Medulla oblongata (tissue), 1 donor: Measurements from ENCODE around the gene FLRT3.

Experiments used
- DNase-seq: peaks from one replicate; pipeline ENCODE4 v3.0.0-alpha.2; 2015; ENCODE audit errors: extremely low spot score

The FLRT3 gene

DNA sequence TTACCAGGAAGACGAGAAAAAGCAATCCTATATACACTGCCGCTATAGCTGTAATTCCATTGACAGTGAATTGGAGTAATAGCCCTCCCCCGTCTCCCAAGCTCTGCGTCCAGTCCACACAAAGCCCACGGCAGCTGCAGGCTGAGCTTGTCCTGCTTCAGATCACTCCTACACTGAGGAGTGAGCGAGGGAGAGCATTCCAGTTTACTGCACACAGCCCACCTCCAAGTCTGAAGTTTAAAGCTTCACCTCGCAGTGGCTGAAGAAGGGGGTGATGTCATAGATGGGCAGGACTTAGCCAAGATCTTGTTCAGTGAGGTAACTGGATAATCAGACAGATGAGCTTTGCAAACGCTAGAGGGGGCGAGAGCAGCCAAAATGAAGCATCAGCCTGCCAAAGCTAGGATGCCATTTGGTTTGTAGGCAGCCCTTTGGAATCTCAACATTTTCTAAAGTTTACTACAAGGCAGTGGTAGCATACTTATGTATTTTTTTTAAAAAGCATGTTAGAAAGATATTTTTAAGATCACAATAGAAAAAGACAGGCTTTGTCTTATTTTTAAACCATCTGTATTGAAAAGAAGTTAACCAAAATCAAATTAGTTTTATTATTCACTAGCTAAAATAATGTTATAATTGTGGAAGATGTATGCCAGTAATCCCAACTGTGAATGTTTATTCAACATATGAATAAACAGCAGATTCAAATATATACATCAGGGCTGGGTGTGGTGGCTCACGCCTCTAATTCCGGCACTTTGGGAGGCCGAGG, at the start of gene FLRT3:
Gene FLRT3, minus strand, starts transcription at position 213 of the 772 bp plus-strand sequence. CDS start 10,106 bp downstream, outside the sequence.
- peak; percentile 96 for DNase-seq

DNA sequence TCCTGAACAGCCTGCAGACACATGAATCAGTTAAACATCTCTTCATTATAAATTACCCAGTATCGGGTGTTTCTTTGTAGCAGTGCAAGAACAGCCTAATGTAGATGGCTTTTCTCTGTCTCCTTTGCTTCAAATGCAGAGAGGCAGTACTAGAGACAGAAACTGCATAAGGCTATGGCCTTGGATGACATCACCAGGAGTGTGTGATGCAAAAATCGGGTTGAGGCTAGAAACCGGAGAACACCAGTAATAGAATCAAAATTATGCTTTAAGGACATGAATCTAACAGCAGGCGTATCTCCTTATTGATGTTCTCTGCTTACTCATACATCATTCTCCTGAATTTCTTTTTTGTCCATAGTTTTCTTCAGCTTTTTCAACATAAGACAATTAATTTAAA, 49.3 kb upstream of the FLRT3 start:
- no peak for DNase-seq

- no peak for DNase-seq
Observed at GRCh38 chr20:14385176-14385740, 47.8 kb upstream of the FLRT3 start.

DNA sequence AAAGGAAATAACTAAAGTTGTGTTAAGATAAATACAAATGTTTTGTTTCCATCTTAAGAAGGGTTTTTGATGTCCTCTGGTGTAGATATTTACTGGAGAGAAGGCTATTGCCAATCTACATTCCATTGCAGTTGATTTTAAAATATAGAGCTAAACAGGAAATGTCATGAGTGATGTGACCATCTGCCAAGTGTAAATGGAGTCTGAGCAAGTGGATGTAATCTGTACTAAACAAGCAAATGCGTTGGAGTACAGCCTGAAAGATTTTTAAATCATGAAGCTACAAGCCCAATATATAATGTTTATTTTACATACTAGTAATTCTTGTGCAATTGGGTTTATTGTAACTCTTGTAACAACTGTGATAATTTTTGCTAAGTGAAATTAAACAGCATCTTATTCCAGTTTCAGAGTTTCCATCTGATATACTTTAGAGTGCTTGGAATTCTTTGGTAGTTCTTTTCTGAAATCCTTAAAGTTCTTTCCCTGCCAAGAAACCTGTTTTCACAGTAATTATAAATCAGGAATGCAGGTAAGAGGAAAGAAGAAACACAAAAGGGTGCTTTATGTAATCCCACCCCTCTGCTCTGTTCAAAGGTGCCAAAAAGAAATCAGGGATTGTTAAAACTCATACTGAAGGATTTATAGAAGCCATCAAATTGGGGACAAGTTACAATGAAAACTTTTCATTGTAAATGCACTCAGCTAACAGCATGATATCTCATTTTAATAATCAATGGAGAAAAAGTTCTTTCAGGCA, 47.2 kb upstream of the FLRT3 start:
- no peak for DNase-seq

DNA sequence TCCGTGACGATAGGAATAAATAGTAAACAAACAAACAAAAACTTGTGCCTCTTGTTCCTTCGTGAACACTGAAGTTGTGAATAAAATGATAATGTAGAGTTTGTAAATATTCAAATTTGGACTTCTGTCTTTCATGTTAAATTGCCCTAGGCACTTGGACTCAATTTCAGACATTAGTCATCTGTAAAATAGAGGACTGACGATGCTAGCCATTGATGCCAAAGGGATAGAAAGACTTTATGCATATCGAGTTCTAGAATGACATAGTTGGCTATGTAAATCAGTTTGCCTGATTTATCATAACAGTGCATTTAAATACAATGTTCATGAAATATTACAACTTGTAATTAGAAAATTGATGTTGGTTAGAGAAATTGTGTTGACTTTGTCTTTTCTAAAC, 45.9 kb upstream of the FLRT3 start:
- no peak for DNase-seq

DNA sequence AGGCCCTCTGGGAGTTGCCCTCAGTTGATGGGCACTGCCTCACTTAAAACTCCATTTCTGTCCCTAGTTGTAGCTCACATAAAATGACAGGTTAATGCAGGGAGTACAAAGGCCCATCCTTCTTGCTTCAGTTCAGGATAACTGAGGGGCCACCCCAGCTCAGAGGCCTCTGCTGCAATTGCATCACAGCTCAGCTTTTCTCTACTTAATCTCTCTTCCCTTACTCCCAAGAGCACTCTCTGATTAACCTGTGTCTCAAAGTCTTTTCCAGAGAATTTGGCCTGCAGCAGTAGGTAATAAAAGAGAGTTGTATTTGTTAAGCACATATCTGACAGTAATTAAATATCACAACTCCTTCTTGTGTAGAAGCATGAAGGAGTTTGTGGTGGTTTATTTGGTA, 40.9 kb upstream of the FLRT3 start:
- no peak for DNase-seq

DNA sequence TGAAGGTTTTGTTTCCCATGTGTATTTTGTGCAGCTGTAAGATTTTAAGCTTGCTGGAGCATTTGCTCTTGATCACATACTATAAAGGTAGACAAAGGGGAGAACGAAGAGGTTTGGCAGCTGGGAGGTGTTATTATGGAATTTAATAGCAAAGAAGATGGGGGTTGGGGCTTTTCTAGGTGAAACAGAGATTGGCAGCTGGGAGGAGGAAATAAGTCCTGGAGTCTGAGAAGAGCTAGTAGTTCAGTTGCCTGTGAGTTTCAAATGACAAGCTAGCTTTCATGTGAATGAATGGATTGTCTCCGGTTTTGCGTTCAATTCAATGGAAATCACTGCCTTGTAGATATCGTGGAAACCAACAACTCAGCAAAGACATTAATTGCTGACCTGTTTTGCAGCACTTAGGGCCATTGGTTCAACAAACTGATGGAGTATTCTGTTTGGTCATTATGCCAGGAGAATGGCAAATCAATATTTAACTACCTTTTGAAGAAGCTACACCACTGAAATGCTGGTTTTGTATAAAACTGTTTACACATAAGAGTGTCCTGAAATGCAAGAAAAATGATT, 38.1 kb upstream of the FLRT3 start:
- DNase-seq: peak; percentile 22

- DNase-seq: no peak
Observed at GRCh38 chr20:14374196-14374595, 36.8 kb upstream of the FLRT3 start.

GRCh38 chr20:14361509-14362345, 24.3 kb upstream of the FLRT3 start:
- no peak for DNase-seq

GRCh38 chr20:14360416-14360815, 23.0 kb upstream of the FLRT3 start:
- DNase-seq: no peak

DNA sequence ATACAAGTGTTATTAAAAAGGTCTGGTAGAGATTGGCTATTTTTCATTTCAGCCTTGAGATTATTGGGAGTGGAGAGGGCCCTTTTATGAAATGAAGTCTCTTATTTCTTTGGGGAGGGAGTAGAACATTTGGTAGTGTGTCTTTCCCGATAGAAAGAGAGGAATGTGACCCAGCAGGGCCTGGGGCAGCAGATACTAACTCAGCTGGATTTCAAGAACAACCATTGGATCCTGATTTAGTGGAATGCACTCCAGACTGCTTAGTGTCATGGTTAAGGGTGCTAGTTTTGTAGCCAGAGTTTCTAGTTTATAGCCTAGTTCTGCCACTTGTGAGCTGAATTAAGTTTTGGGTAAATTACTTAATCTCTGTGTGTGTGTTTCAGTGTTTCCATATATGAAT, 18.4 kb upstream of the FLRT3 start:
- no peak for DNase-seq

DNA sequence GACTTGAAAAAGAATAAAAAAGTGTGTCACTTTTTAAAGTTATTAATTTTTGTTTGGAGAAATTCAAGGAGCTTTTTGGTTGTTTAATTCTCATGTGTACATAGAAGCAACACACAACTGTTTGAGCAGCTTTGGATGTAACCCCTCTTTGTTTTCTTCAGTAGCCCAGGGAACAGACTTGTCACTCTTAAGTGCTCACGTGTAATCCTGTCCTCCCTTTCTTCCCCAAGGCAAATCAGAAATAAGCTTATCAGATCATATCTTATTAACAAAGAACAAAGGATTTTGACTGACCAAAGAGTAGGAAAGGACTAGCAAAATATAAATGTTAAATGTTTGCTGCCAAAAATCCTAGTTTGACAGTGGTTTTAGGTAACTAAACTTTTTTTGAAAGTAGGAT, 7.3 kb upstream of the FLRT3 start:
- DNase-seq: no peak

DNA sequence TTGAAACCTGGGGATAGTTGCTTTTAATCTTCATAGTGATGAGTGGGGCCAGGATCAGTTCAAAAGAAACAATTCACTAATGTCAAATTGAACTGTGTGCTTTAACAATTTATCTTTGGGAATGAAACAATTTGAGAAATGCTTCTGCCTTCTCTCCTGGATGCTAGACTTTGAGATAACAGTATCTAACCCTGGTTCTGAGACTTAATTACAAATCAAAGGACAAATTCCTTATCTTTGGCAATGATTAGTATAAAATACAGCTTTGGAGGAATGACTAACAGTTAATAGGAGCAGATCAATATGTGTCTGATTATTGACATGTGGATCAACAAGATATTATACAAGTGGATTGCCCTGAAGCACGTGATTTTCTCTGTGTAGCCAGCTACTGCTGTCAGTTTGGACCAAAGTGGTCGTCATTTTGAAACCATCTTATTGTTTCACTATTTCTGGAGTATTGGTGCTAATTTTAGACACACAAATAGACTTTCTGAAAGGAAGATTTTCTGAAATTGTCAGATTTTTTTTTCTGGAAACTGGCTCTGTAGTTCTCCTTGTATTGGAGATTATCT, 6.2 kb upstream of the FLRT3 start:
- DNase-seq: no peak

GRCh38 chr20:14342918-14343317, 5.5 kb upstream of the FLRT3 start:
- DNase-seq: no peak

- no peak for DNase-seq
Observed at GRCh38 chr20:14341801-14342200, 4.4 kb upstream of the FLRT3 start.

DNA sequence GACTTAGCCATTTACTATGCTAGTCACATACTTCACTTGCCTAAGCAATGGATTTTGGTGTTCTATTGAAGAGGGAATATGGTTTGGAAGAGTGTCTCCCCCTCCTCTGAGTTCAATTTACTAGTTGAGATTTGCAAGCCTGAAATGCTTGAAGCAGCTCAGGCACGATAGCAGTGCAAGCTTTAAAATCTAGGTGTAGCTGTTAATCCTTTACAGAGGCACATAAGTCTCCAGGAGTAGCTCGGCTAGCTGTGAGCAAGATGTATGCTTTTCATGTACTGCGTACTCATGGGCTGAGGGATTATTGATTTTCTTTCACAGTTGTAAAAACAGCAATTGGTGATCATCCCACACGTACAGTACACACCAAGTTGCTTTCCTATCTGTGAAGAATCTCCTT, 726 bp downstream of the FLRT3 start:
- peak; percentile 63 for DNase-seq

- DNase-seq: peak; percentile 43
Observed at GRCh38 chr20:14335052-14335451, 2.4 kb downstream of the FLRT3 start.

DNA sequence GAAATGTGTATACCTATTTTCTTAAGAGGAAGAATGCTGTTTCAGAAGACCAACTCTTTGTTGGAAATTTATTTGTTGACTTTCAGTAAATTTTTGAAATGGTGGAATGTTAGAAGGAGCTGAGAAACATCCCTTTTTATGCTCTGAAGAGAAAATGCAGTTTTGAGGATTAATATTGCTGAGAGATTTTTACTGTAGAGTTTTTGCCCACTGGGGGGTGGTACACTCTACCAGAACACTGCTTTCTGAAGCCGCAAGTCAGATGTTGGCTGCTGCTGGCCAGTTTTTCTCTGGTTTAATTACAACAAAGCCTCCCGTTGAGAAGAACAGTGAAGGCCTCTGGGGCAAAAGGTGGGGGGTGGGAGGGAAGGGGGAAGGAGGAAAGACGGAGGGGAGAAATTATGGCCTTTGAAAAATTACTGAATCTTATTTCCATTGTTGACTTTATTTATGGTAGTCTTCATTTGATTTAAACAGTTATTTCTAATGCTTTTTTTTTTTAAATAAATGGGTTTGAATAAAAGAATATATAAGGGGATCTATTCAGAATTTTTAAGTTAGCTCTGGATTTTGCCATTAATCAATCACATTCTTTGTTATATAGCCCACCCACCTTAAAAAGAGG, 3.0 kb downstream of the FLRT3 start:
- peak; percentile 93 for DNase-seq

- peak; percentile 46 for DNase-seq
Observed at GRCh38 chr20:14333721-14334120, 3.7 kb downstream of the FLRT3 start.

DNA sequence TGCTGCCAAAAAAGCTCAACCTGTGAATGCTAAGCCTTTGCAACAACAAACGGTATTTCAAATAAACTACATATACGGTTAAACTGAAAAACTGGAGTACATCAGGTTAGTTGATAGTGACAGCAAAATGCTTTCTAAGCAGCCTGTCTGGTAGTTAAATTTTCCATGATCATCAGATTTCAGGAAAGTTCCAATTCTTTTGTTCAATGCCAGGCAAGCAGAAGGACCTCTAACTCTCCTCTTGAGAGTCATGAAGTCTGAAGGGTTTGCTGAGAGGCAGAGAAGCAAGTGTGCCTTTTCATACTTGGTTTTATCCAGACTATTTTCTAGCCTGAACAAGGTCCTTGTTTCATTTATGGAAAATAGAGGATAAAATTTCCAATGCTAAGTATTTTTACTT, 4.5 kb downstream of the FLRT3 start:
- DNase-seq: peak; percentile 59

DNA sequence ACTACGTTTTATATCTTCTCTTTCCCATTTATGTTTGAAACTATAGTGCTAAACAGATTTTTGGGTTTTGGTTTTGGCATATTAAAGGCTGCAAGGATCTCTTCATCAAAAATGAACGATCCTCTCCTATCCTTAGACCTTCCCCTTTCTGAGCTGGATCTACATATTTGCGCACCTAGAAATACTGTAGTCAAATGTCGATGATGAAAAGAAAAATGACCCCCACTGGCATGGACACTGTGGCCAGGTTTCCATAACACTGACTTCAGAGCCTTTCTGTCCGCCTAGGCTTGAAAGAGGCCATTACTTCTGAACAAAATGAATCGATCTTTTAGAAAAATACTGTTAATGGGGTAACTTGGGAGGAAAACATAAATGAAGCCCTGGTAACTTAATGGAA, 5.8 kb downstream of the FLRT3 start:
- DNase-seq: peak; percentile 25
